Naive thymus-derived CD4-positive, alpha-beta T cell (primary cell): ENCODE data around the gene SLC11A1. TPM values are rescaled to one million over a fixed set of nuclear protein-coding genes. Genes with fewer than 3 reads are reported as not detected.

ENCODE experiments used
- ATAC-seq: fragments of 150-1000 bp; cut with Tn5 transposase; 2 replicates; pipeline ENCODE4 v1.10.0; 2021; ENCODE audit warnings: mild to moderate bottlenecking, moderate library complexity
- CTCF ChIA-PET: fragments of 350-600 bp; sonication (Branson Sonifier 250); formaldehyde crosslinking; loops from one replicate; lab custom pipeline; 2021; ENCODE audit warnings: antibody characterized with exemption; lab: Charles Lee
- POLR2A ChIA-PET: fragments of 350-600 bp; sonication (Branson Sonifier 250); formaldehyde crosslinking; loops from one replicate; lab custom pipeline; 2021; ENCODE audit warnings: antibody characterized with exemption, inconsistent platforms; lab: Charles Lee
- DNase-seq, 9 donors: peaks; one replicate each; pipeline versions ENCODE4 v3.0.0 to v3.0.0-alpha.2; 2020 to 2022; ENCODE audit warnings: mixed read lengths in 1 of 9
- H3K27ac ChIP-seq: one replicate; pipeline ENCODE4 v1.7.0; 2013; ENCODE audit warnings: mild to moderate bottlenecking, low read depth, low read length, moderate library complexity
- H3K27me3 ChIP-seq, 2 donors: one replicate each; pipeline ENCODE4 v1.7.0; 2013; ENCODE audit warnings: low read length in 2 of 2, mild to moderate bottlenecking in 2 of 2, moderate library complexity in 2 of 2; ENCODE audit not compliant: control insufficient read depth in 2 of 2, insufficient read depth in 2 of 2
- H3K36me3 ChIP-seq, 3 experiments: 1 replicate in 2 of 3; 2 replicates in 1 of 3; pipeline ENCODE4 v1.7.0; 2013; ENCODE audit warnings: low read length in 3 of 3, mild to moderate bottlenecking in 3 of 3, moderate library complexity in 1 of 3; ENCODE audit not compliant: insufficient read depth in 3 of 3, control insufficient read depth in 2 of 3
- H3K4me1 ChIP-seq, 2 donors: one replicate each; pipeline ENCODE4 v1.7.0; 2013; ENCODE audit warnings: low read length in 2 of 2, mild to moderate bottlenecking in 2 of 2, moderate library complexity in 1 of 2; ENCODE audit not compliant: control insufficient read depth in 2 of 2, insufficient read depth in 2 of 2
- H3K4me3 ChIP-seq: 2 replicates; pipeline ENCODE4 v1.7.0; 2013; ENCODE audit warnings: mild to moderate bottlenecking, low read length
- H3K9me3 ChIP-seq, 3 experiments: 1 replicate in 2 of 3; 2 replicates in 1 of 3; pipeline ENCODE4 v1.7.0; 2013; ENCODE audit warnings: low read length in 3 of 3; ENCODE audit not compliant: control insufficient read depth in 2 of 3
- H3K27ac Mint-ChIP-seq, 9 donors: one replicate each; pipeline ENCODE4 v1.8.0; 2020 to 2022; ENCODE audit warnings: mixed read lengths in 9 of 9, mild to moderate bottlenecking in 8 of 9, moderate library complexity in 5 of 9, inconsistent platforms in 2 of 9
- H3K27me3 Mint-ChIP-seq, 5 donors: one replicate each; pipeline ENCODE4 v1.8.0; 2021 to 2022; ENCODE audit warnings: mixed read lengths in 5 of 5, mild to moderate bottlenecking in 1 of 5
- H3K36me3 Mint-ChIP-seq, 5 donors: one replicate each; pipeline ENCODE4 v1.8.0; 2020 to 2022; ENCODE audit warnings: mixed read lengths in 5 of 5, mild to moderate bottlenecking in 3 of 5, inconsistent platforms in 1 of 5
- H3K4me1 Mint-ChIP-seq, 7 donors: one replicate each; pipeline ENCODE4 v1.8.0; 2020 to 2022; ENCODE audit warnings: mixed read lengths in 7 of 7, mild to moderate bottlenecking in 3 of 7, inconsistent platforms in 1 of 7
- H3K4me3 Mint-ChIP-seq, 10 donors: one replicate each; pipeline ENCODE4 v1.8.0; 2020 to 2022; ENCODE audit warnings: mild to moderate bottlenecking in 10 of 10, mixed read lengths in 10 of 10, moderate library complexity in 6 of 10, inconsistent platforms in 2 of 10
- H3K9me3 Mint-ChIP-seq, 11 donors: one replicate each; pipeline ENCODE4 v1.8.0; 2020 to 2022; ENCODE audit warnings: mixed read lengths in 11 of 11, mild to moderate bottlenecking in 4 of 11, inconsistent platforms in 1 of 11, moderate library complexity in 1 of 11
- intact Hi-C, 2 donors: fragments of 100-400 bp; cut with micrococcal nuclease; formaldehyde crosslinking; loops; one replicate each; pipeline ENCODE4 v1.15.1; 2023
- polyA plus RNA-seq, 2 donors: library from polyadenylated mRNA; unstranded; fragments of 300-500 nt; fragmentation: Illumina TruSeq; gene quantifications; one replicate each; pipeline ENCODE4 v1.2.3, GENCODE V29; 2021
- total RNA-seq, 6 experiments: library from RNA in 5 of 6; stranded (reverse) in 5 of 6; gene quantifications; 1 replicate in 5 of 6; 2 replicates in 1 of 6; pipeline ENCODE4 v1.2.3 and lab custom pipeline; 2021 to 2026

Gene SLC11A1
- total and polyA plus RNA-seq, 7 experiments from 2014 or later = 0.27 to 399 (median 1.1) TPM

DNA sequence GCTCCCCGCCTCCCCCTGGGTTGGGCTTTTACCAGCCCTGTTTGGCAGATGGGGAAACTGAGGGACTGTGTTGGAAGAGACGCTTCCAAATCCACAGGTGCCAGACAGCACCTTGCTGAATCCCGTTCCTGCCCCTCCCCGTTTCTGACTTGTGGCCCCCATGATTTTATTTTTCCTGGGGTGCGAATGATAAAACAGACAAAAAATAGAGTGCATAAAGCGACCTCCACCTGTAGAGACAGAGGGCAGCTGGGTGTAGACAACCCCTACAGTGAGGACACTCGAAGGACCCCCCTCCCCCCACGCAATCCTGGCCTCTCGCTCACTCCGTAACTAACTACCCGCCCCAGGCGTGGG lies 15.4 kb downstream of the SLC11A1 start:
- Histone ChIP-seq H3K27ac (peak overlapping the region; percentile 86), H3K4me3 (peak overlapping the region; percentile 71), H3K36me3 (peaks cover 0 to 14% (median 0%) of the 10 kb centered on the region in 3 experiments), H3K27me3 (no peaks in the 10 kb centered on the region), H3K4me1 (peaks cover 35 to 41% of the 10 kb centered on the region in 2 donors), H3K9me3 (no peaks in the 10 kb centered on the region)
- DNase-seq (peak in 4 of 9 donors; percentile 22 to 39 (median 34)), ATAC-seq (no peak)
- H3K27me3 Mint-ChIP-seq = no peaks in the 10 kb centered on the region
- H3K4me1 Mint-ChIP-seq = peaks cover 16 to 51% (median 47%) of the 10 kb centered on the region in 7 donors
- peak overlapping the region; percentile 85 to 99 (median 94) for H3K4me3 Mint-ChIP-seq
- ChIA-PET POLR2A (interaction anchor here (0.5 to 3.3 kb wide), 23 partner anchors 9 to 809 kb away, joined by 3 to 36 read pairs (median 5); partner anchors contain the start of genes AAMP, ARPC2, CATIP and PNKD), CTCF (interaction anchor here (1.0 to 2.6 kb wide), 5 partner anchors 9 to 111 kb away, joined by 4 to 17 read pairs (median 7); partner anchors contain the start of gene TMBIM1)
- H3K27ac Mint-ChIP-seq = peak overlapping the region; percentile 96 to 100 (median 97)
- intact Hi-C loops = loop anchor here (2.0 to 5.0 kb wide), 13 partner anchors 31 to 1145 kb away; partner anchors contain the start of genes CATIP (in 1 of the 2), CHPF (in 1 of the 2), DNPEP (in 1 of the 2) and GLB1L (in 1 of the 2)
- H3K36me3 Mint-ChIP-seq = peaks cover 0 to 9% (median 0%) of the 10 kb centered on the region in 5 donors
- H3K9me3 Mint-ChIP-seq = no peaks in the 10 kb centered on the region

DNA sequence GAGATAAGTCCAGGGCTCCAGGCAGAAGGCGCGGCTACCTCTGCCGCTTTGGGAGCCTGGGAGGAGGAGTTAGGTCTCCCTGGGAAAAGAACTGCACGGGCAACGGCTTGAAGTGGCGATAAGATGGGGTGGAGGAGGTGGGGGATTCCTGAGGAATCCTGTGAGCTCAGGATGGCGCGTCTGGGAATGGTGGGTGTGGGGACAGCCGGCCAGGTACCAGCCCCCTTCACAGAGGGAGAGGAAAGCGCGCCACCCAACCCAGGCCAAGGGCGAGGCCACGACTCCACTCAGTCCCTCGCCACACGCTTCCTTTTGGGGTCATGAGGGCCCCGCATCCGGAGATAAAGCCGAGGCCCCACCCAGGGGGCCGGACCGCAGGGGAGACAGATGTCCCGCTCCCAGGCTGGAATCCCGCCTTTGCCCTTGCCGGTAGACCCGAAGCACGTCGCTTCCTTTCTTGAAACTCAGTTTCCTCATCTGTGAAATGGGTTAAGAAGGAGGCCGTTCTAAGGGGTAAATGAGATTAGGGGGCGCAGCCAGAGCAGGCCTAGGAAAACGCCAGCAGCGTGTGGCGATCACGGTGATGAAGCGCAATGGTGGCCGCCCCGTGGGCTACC lies 15.9 kb downstream of the SLC11A1 start:
- POLR2A ChIA-PET = interaction anchor here (1.0 to 3.3 kb wide), 15 partner anchors 8 to 808 kb away, joined by 3 to 36 read pairs (median 9); partner anchors contain the start of genes AAMP, ARPC2, CATIP and PNKD
- H3K4me1 Mint-ChIP-seq = peaks cover 16 to 52% (median 49%) of the 10 kb centered on the region in 7 donors
- Histone ChIP-seq H3K4me3 (peak overlapping the region; percentile 71), H3K36me3 (peaks cover 0 to 18% (median 0%) of the 10 kb centered on the region in 3 experiments), H3K27me3 (no peaks in the 10 kb centered on the region), H3K4me1 (peaks cover 35 to 41% of the 10 kb centered on the region in 2 donors), H3K9me3 (no peaks in the 10 kb centered on the region), H3K27ac (peak overlapping the region; percentile 86)
- H3K4me3 Mint-ChIP-seq = peak overlapping the region; percentile 85 to 99 (median 94)
- CTCF ChIA-PET = interaction anchor here (1.0 to 2.6 kb wide), 5 partner anchors 8 to 112 kb away, joined by 4 to 17 read pairs (median 7); partner anchors contain the start of gene TMBIM1
- peak in 4 of 9 donors; percentile 33 to 72 (median 36) for DNase-seq
- H3K27ac Mint-ChIP-seq = peak overlapping the region; percentile 96 to 100 (median 97)
- no peaks in the 10 kb centered on the region for H3K27me3 Mint-ChIP-seq
- no peaks in the 10 kb centered on the region for H3K9me3 Mint-ChIP-seq
- no peak for ATAC-seq
- intact Hi-C loops = loop anchor here (2.0 to 5.0 kb wide), 13 partner anchors 31 to 1144 kb away; partner anchors contain the start of genes CATIP (in 1 of the 2), CHPF (in 1 of the 2), DNPEP (in 1 of the 2) and GLB1L (in 1 of the 2)
- peaks cover 0 to 11% (median 0%) of the 10 kb centered on the region in 5 donors for H3K36me3 Mint-ChIP-seq

DNA sequence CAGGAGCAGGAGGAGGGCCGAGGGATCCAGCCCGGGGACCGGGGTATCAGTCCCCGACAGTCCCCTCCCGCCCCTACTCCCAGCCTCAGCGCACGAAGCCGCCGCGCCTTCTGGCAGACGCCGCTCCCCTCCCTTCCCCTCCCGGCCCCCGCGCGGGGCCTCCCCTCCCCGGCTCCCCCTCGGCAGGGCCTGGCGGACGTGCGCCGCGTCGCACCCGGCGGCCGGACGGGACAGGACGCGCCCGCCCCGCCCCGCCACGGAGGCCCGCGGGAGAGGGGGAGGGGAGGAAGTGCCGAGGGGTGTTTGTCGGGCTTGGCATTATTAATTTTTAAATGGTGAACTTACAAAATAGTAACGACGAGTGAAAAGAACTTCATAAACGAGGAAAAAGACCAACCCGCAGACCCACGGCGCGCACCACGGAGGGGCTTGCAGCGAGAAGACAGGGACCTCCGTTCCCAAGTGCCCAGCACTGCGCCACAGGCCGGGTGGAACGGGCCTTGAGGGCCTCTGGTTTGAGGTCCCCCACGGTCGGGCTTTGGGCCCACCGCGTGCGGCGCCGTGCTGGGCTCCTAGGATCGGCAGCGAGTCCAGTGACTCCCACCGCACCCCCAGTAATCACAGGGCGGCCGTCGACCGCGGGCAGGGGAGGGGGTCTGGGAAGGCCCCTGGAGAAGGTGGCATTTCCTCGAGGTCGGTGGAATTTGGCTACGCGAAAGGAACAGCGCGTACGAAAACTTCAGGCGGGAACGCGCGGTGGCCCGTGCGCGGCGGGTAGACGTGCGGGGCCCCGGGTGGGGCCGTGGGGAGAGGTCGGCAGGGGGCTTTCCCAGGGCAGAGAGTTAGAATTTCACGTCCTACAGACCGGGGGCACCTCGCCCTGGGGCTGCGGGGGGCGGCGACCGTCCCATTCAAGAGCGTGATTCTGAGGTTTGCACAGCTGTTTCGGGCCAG lies 16.6 kb downstream of the SLC11A1 start:
- Mint-ChIP-seq H3K36me3 (peaks cover 0 to 16% (median 0%) of the 10 kb centered on the region in 5 donors), H3K27ac (peak overlapping the region; percentile 96 to 100 (median 97)), H3K4me1 (peaks cover 24 to 57% (median 55%) of the 10 kb centered on the region in 7 donors), H3K9me3 (no peaks in the 10 kb centered on the region), H3K27me3 (no peaks in the 10 kb centered on the region), H3K4me3 (peak overlapping the region; percentile 85 to 99 (median 94))
- POLR2A ChIA-PET = interaction anchor here (1.0 to 3.0 kb wide), 7 partner anchors 7 to 128 kb away, joined by 3 to 36 read pairs (median 4); partner anchors contain the start of genes AAMP and PNKD
- peaks cover 35 to 41% of the 10 kb centered on the region in 2 donors for H3K4me1 ChIP-seq
- CTCF ChIA-PET = interaction anchor here (2.6 kb wide), 1 partner anchor 112 kb away, joined by 17 read pairs; no protein-coding TSS in a partner anchor
- peak; percentile 10 for ATAC-seq
- no peaks in the 10 kb centered on the region for H3K9me3 ChIP-seq
- peak overlapping the region; percentile 71 for H3K4me3 ChIP-seq
- H3K27me3 ChIP-seq = no peaks in the 10 kb centered on the region
- peak; percentile 54 to 77 (median 65) for DNase-seq
- intact Hi-C loops = loop anchor here (1.0 to 5.0 kb wide), 10 partner anchors 41 to 1144 kb away; partner anchors contain the start of genes ARPC2 (in 1 of the 2), CATIP (in 1 of the 2), CHPF (in 1 of the 2) and DNPEP (in 1 of the 2)
- peak overlapping the region; percentile 86 for H3K27ac ChIP-seq
- peaks cover 0 to 26% (median 0%) of the 10 kb centered on the region in 3 experiments for H3K36me3 ChIP-seq

DNA sequence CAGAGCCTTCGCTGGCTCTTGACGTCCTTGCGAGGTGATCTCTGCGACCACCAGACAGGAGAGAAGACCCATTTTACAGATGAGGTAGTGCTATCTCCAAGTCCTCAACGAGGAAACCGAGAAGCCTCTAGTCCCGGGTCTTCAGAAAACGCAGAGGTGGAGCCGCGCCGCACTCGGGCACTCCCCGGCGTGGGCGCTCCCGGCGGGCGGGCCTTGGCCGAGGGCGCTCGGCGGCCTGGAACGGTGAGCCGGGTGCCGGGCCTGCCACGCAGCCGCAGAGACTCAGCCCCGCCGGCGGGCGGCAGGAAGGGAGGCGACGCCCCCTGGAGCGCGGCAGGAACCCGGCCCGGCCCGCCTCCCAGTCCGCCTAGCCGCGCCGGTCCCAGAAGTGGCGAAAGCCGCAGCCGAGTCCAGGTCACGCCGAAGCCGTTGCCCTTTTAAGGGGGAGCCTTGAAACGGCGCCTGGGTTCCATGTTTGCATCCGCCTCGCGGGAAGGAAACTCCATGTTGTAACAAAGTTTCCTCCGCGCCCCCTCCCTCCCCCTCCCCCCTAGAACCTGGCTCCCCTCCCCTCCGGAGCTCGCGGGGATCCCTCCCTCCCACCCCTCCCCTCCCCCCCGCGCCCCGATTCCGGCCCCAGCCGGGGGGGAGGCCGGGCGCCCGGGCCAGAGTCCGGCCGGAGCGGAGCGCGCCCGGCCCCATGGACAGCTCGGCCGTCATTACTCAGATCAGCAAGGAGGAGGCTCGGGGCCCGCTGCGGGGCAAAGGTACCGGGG lies 17.5 kb downstream of the SLC11A1 start, which contains the start of gene CTDSP1:
Gene CTDSP1 (plus strand): TSS at position 478 of the 776 bp plus-strand sequence. CDS start 223 bp downstream, at position 701.
- peak within 1 kb of the TSS; percentile 92 to 99 (median 95) for H3K4me3 Mint-ChIP-seq
- no peaks in the 10 kb centered on the region for H3K9me3 ChIP-seq
- POLR2A ChIA-PET = interaction anchor here (0.7 to 2.3 kb wide), 11 partner anchors 31 to 260 kb away, joined by 3 to 12 read pairs (median 3); partner anchors contain the start of genes AAMP, BCS1L, PNKD and ZNF142
- peaks cover 27 to 34% of the 10 kb centered on the region in 2 donors for H3K4me1 ChIP-seq
- H3K4me3 ChIP-seq = peak within 1 kb of the TSS; percentile 71
- peak; percentile 45 for ATAC-seq
- H3K27me3 Mint-ChIP-seq = no peaks in the 10 kb centered on the region
- H3K36me3 Mint-ChIP-seq = peaks cover 0 to 23% (median 0%) of the 10 kb centered on the region in 5 donors
- CTCF ChIA-PET = interaction anchor here (0.6 kb wide), 1 partner anchor 894 kb away, joined by 3 read pairs; no protein-coding TSS in a partner anchor
- H3K9me3 Mint-ChIP-seq = no peaks in the 10 kb centered on the region
- intact Hi-C loops = loop anchor here (1.0 to 5.0 kb wide), 10 partner anchors 42 to 1143 kb away; partner anchors contain the start of genes ARPC2 (in 1 of the 2), CATIP (in 1 of the 2), CHPF (in 1 of the 2) and DNPEP (in 1 of the 2)
- peak within 1 kb of the TSS; percentile 93 to 100 (median 96) for H3K27ac Mint-ChIP-seq
- H3K4me1 Mint-ChIP-seq = peaks cover 24 to 58% (median 54%) of the 10 kb centered on the region in 7 donors
- DNase-seq = peak; percentile 75 to 95 (median 91)
- no peaks in the 10 kb centered on the region for H3K27me3 ChIP-seq
- H3K27ac ChIP-seq = peak within 1 kb of the TSS; percentile 86
- peaks cover 0 to 35% (median 0%) of the 10 kb centered on the region in 3 experiments for H3K36me3 ChIP-seq
